ENCODE data around the gene MARK3.

DNA sequence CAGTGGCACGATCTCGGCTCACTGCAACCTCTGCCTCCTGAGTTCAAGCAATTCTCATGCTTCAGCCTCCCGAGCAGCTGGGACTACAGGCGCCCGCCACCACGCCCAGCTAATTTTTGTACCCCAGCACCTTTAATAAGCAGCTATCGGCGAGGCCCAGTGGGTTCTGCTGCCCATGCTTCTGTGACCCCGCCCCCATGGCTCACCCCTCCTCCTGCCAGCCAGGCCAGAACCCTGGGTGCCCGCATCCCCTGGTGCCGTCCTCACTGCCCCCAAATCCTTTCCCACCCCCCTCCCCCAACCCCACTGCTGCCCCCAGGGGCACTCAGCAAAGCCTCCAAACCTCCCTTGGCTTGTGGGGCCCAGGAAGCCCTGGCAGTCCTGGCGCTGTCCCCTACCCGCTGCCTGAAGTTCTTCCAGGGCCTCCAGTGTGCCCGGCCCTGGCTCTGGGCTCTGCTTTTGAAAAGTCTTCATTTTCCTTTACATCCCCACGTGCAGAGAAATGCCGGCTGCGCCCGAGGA is 162.8 kb downstream of the MARK3 start:
- TF ChIP-seq, protein P1, sequence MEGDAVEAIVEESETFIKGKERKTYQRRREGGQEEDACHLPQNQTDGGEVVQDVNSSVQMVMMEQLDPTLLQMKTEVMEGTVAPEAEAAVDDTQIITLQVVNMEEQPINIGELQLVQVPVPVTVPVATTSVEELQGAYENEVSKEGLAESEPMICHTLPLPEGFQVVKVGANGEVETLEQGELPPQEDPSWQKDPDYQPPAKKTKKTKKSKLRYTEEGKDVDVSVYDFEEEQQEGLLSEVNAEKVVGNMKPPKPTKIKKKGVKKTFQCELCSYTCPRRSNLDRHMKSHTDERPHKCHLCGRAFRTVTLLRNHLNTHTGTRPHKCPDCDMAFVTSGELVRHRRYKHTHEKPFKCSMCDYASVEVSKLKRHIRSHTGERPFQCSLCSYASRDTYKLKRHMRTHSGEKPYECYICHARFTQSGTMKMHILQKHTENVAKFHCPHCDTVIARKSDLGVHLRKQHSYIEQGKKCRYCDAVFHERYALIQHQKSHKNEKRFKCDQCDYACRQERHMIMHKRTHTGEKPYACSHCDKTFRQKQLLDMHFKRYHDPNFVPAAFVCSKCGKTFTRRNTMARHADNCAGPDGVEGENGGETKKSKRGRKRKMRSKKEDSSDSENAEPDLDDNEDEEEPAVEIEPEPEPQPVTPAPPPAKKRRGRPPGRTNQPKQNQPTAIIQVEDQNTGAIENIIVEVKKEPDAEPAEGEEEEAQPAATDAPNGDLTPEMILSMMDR (IDR thresholded peaks at IDR 0.05): no peak
- TF ChIP-seq ZFX (IDR thresholded peaks at IDR 0.05; ENCODE audit: borderline replicate concordance): no peak

Data from 22Rv1 (cell line).